ENCODE results near the gene DPYSL4.

DNA sequence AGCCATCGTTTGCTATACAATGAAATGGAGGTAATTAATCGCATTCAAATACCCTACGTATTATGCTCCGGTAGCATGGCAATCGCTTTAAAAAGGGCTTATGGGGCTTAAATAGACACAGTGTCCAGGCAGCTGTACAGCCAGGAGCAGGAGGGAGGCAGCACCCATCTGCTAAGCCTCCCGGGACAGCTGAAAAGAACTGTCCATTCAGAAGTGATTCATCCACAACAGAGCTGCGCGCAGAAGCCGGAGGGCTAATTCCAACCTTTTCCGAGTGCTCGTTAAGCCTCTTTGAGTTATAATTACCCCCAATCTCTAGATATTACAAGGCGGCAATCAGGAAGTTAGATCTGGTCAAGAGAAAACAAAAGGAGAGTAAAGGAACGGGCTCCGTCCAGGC is 58.3 kb downstream of the DPYSL4 start:
- TF ChIP-seq, protein P1, sequence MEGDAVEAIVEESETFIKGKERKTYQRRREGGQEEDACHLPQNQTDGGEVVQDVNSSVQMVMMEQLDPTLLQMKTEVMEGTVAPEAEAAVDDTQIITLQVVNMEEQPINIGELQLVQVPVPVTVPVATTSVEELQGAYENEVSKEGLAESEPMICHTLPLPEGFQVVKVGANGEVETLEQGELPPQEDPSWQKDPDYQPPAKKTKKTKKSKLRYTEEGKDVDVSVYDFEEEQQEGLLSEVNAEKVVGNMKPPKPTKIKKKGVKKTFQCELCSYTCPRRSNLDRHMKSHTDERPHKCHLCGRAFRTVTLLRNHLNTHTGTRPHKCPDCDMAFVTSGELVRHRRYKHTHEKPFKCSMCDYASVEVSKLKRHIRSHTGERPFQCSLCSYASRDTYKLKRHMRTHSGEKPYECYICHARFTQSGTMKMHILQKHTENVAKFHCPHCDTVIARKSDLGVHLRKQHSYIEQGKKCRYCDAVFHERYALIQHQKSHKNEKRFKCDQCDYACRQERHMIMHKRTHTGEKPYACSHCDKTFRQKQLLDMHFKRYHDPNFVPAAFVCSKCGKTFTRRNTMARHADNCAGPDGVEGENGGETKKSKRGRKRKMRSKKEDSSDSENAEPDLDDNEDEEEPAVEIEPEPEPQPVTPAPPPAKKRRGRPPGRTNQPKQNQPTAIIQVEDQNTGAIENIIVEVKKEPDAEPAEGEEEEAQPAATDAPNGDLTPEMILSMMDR (IDR thresholded peaks at IDR 0.05): no peak
- TF ChIP-seq POLR2A (IDR thresholded peaks at IDR 0.05) (no peak), POLR2AphosphoS5 (IDR thresholded peaks at IDR 0.05) (no peak)

Data from prostate gland (tissue), 2 donors.